GM19452 (cell line): Measurements from ENCODE around the gene AK4.

Experiments used
- ATAC-seq: cut with Tn5 transposase; IDR thresholded peaks from one replicate; pipeline ENCODE4 v1.9.1; 2021; ENCODE audit not compliant: unreplicated experiment

Gene AK4

GRCh38 chr1:65269612-65270011 lies 121.6 kb downstream of the AK4 start:
- ATAC-seq = no peak

GRCh38 chr1:65276197-65276939 lies 128.4 kb downstream of the AK4 start:
- no peak for ATAC-seq

GRCh38 chr1:65277605-65278347 lies 129.8 kb downstream of the AK4 start:
- no peak for ATAC-seq

- no peak for ATAC-seq
These were observed 130.5 kb downstream of the AK4 start for GRCh38 chr1:65278376-65279069.

GRCh38 chr1:65279070-65279779 lies 131.2 kb downstream of the AK4 start:
- ATAC-seq = no peak
